Upper lobe of right lung (tissue), 1 donor: ENCODE data around the gene CD6. TPM values are rescaled to one million over a fixed set of nuclear protein-coding genes. Genes with fewer than 3 reads are reported as not detected.

Experiments used
- ATAC-seq: fragments of 200-7000 bp; cut with Tn5 transposase; one replicate; pipeline ENCODE4 v1.9.1; 2020; ENCODE audit warnings: mild to moderate bottlenecking, moderate library complexity
- DNase-seq: peaks from one replicate; pipeline ENCODE4 v3.0.0-alpha.2; 2020
- H3K27ac ChIP-seq: fragments of 200-600 bp; one replicate; pipeline ENCODE4 v1.8.0; 2022
- H3K27me3 ChIP-seq: fragments of 200-600 bp; one replicate; pipeline ENCODE4 v1.8.0; 2022; ENCODE audit warnings: mild to moderate bottlenecking
- H3K36me3 ChIP-seq: fragments of 200-600 bp; one replicate; pipeline ENCODE4 v1.8.0; 2022
- H3K4me1 ChIP-seq: fragments of 200-600 bp; one replicate; pipeline ENCODE4 v1.8.0; 2022
- H3K4me3 ChIP-seq: fragments of 200-600 bp; one replicate; pipeline ENCODE4 v1.8.0; 2022; ENCODE audit warnings: mild to moderate bottlenecking
- H3K9me3 ChIP-seq: fragments of 200-600 bp; one replicate; pipeline ENCODE4 v1.8.0; 2022
- intact Hi-C: fragments of 100-400 bp; cut with DNase I; formaldehyde crosslinking; loops from one replicate; pipeline ENCODE4 v1.11.0; 2022
- total RNA-seq: library from RNA; stranded (reverse); fragmentation: NEBNext Ultra II Directional; extraction: Animal tissue kit (Norgen Biotek cat#: 25700); gene quantifications from one replicate; pipeline ENCODE4 v1.2.1, GENCODE V29; 2021
- TF ChIP-seq, protein P1 (sequence below): fragments of 200-600 bp; IDR thresholded peaks from one replicate; pipeline ENCODE4 v1.8.0; 2022; ENCODE audit warnings: antibody characterized with exemption
- donor health status: DM: no; HTN: yes; CAD: no; lungs with severe emphysema.

The CD6 gene
- total RNA-seq, 1 donor from 2014 or later: 3.9 TPM

DNA sequence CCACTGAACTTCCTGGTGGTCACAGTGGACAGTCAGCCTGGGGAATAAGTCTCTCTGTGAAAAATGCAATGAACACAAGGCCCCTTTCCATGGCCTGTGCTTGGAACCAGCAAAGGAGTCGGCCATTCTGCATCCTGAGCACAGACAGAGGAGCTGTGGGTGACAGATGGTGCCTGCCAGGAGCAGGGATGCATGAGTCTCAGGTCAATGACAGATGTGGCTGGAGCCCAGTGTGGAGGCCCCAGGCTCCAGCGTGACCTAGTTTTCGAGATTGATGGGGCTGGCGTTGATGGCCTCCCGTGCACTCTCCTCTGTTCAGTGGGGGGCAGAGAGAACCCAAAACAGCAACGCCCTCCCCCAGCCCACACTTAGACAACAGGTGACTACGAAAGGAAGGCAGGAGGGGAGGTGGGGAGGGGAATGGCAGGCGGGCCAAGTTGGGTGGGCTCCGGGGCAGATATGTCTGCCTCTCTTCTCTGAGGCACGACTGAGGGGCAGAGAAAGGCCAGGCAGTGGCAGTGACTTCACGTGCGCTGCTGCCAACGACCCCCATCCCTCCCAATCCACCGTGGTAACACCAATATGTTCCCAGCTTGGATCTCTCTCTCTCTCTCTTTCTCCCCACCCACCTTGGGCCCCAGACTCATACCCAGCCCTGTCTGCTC is 96.4 kb downstream of the CD6 start:
- intact Hi-C loops: no loop called here
- DNase-seq (no peak), ATAC-seq (no peak)
- Histone ChIP-seq H3K4me3 (no peak overlapping the region), H3K27ac (no peak overlapping the region), H3K4me1 (peaks cover 6% of the 10 kb centered on the region), H3K36me3 (no peaks in the 10 kb centered on the region), H3K27me3 (no peaks in the 10 kb centered on the region), H3K9me3 (no peaks in the 10 kb centered on the region)
- TF ChIP-seq, protein P1, sequence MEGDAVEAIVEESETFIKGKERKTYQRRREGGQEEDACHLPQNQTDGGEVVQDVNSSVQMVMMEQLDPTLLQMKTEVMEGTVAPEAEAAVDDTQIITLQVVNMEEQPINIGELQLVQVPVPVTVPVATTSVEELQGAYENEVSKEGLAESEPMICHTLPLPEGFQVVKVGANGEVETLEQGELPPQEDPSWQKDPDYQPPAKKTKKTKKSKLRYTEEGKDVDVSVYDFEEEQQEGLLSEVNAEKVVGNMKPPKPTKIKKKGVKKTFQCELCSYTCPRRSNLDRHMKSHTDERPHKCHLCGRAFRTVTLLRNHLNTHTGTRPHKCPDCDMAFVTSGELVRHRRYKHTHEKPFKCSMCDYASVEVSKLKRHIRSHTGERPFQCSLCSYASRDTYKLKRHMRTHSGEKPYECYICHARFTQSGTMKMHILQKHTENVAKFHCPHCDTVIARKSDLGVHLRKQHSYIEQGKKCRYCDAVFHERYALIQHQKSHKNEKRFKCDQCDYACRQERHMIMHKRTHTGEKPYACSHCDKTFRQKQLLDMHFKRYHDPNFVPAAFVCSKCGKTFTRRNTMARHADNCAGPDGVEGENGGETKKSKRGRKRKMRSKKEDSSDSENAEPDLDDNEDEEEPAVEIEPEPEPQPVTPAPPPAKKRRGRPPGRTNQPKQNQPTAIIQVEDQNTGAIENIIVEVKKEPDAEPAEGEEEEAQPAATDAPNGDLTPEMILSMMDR: no peak

DNA sequence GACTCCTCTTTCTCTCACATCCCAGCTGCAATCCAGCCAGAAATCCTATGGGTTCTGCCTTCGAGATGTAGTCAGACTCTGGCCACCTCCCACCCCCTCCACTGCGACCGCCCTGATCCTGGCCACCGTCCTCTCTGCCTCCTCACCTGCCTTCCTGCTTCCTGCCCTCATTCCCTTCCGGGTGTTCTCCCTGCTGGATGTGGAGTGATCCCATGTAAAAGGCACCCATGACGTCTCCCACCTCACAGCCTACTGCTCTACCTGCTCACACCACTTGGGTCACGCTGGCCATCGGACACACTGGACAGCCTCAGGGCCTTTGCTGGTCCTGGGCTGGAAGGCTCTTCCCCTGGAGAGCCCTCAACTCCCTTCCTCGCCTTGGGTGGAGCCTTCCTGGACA is 97.1 kb downstream of the CD6 start:
- ATAC-seq (no peak), DNase-seq (no peak)
- H3K4me3 ChIP-seq: no peak overlapping the region
- H3K9me3 ChIP-seq: no peaks in the 10 kb centered on the region
- H3K27ac ChIP-seq: no peak overlapping the region
- intact Hi-C loops: no loop called here
- peaks cover 6% of the 10 kb centered on the region for H3K4me1 ChIP-seq
- H3K36me3 ChIP-seq: no peaks in the 10 kb centered on the region
- TF ChIP-seq, protein P1: no peak
- H3K27me3 ChIP-seq: no peaks in the 10 kb centered on the region

DNA sequence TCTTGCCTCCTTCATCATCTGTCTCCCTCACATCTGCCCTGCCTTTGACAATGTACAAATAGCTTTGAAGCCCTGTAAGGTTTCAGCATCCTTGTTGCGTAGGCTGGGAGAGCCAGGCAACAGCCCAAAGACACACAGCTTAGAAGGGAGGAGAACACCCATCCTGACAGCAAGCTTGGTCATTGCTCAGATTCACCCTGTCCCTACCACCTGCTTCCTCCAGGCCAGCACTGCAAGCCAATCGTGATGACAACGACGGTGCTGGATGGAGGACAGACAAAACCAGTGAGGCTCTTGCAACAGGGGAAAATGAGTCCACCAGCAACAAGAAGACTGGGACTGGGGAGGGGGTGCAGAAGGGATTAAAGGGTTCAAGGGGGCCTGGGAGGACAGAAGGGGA is 97.9 kb downstream of the CD6 start:
- intact Hi-C loops: no loop called here
- no peaks in the 10 kb centered on the region for H3K36me3 ChIP-seq
- no peaks in the 10 kb centered on the region for H3K9me3 ChIP-seq
- H3K27ac ChIP-seq: no peak overlapping the region
- peaks cover 6% of the 10 kb centered on the region for H3K4me1 ChIP-seq
- H3K4me3 ChIP-seq: no peak overlapping the region
- DNase-seq (no peak), ATAC-seq (no peak)
- TF ChIP-seq, protein P1: no peak
- H3K27me3 ChIP-seq: no peaks in the 10 kb centered on the region

Other genes with a start within 250 kb of the CD6 start
- gene MS4A18, start 247.0 kb upstream of the CD6 start, total RNA-seq: not detected
- 147 TPM for gene MS4A15, start 214.8 kb upstream of the CD6 start, total RNA-seq
- not detected for gene MS4A10, start 186.3 kb upstream of the CD6 start, total RNA-seq
- gene CCDC86, start 129.6 kb upstream of the CD6 start, total RNA-seq: 16.6 TPM
- 1.8 TPM for gene PTGDR2, start 115.7 kb upstream of the CD6 start, total RNA-seq
- gene ZP1, start 104.1 kb upstream of the CD6 start, total RNA-seq: not detected
- gene PRPF19, start 65.1 kb upstream of the CD6 start, total RNA-seq: 59.8 TPM
- gene TMEM109, start 57.5 kb upstream of the CD6 start, total RNA-seq: 156 TPM
- 18.4 TPM for gene TMEM132A, start 47.2 kb upstream of the CD6 start, total RNA-seq
- 139 TPM for gene SLC15A3, start 19.5 kb upstream of the CD6 start, total RNA-seq
- gene CD5, start 130.8 kb downstream of the CD6 start, total RNA-seq: 2.5 TPM
- 30.2 TPM for gene VPS37C, start 189.7 kb downstream of the CD6 start, total RNA-seq
- not detected for gene PGA3, start 231.8 kb downstream of the CD6 start, total RNA-seq